Smooth muscle cell (in vitro differentiated cells): Measurements from ENCODE around the gene CCDC116. TPM values are rescaled to one million over a fixed set of nuclear protein-coding genes. Genes with fewer than 3 reads are reported as not detected.

ENCODE experiments used
- DNase-seq: peaks from one replicate; lab custom pipeline; 2025; ENCODE audit not compliant: unreplicated experiment; lab: John Stamatoyannopoulos, UW
- H2AFZ ChIP-seq: fragments of 200-600 bp; sonication (generic); 2 replicates; pipeline ENCODE4 v1.6.0; 2016; ENCODE audit warnings: antibody characterized with exemption, low read depth, mild to moderate bottlenecking
- H3F3A ChIP-seq: fragments of 200-600 bp; sonication (generic); 2 replicates; pipeline ENCODE4 v1.6.0; 2017; ENCODE audit warnings: antibody characterized with exemption, low read depth
- H3K27ac ChIP-seq: fragments of 200-600 bp; sonication (generic); 2 replicates; pipeline ENCODE4 v1.5.1; 2016; ENCODE audit warnings: low read depth, mild to moderate bottlenecking
- H3K27me3 ChIP-seq: fragments of 200-600 bp; sonication (generic); 2 replicates; pipeline ENCODE4 v1.6.1; 2016; ENCODE audit warnings: low read depth, mild to moderate bottlenecking
- H3K36me3 ChIP-seq: fragments of 200-600 bp; sonication (generic); 2 replicates; pipeline ENCODE4 v1.5.1; 2016; ENCODE audit warnings: low read depth
- H3K4me1 ChIP-seq: fragments of 200-600 bp; sonication (generic); 2 replicates; pipeline ENCODE4 v1.5.1; 2016; ENCODE audit warnings: low read depth
- H3K4me2 ChIP-seq: fragments of 200-600 bp; sonication (generic); 2 replicates; pipeline ENCODE4 v1.6.0; 2016; ENCODE audit warnings: mild to moderate bottlenecking
- H3K4me3 ChIP-seq: fragments of 200-600 bp; sonication (generic); 2 replicates; pipeline ENCODE4 v1.5.1; 2016; ENCODE audit warnings: mild to moderate bottlenecking
- H3K79me2 ChIP-seq: fragments of 200-600 bp; sonication (generic); 2 replicates; pipeline ENCODE4 v1.6.0; 2016; ENCODE audit warnings: low read depth, mild to moderate bottlenecking
- H3K9ac ChIP-seq: fragments of 200-600 bp; sonication (generic); 2 replicates; pipeline ENCODE4 v1.6.0; 2016; ENCODE audit warnings: low read depth
- H3K9me3 ChIP-seq: fragments of 200-600 bp; sonication (generic); replicated peaks from 2 replicates; pipeline ENCODE4 v1.5.1; 2016; ENCODE audit warnings: low read depth
- H4K20me1 ChIP-seq: fragments of 200-600 bp; sonication (generic); 2 replicates; pipeline ENCODE4 v1.6.0; 2016; ENCODE audit warnings: low read depth
- CTCF ChIP-seq: fragments of 200-600 bp; sonication (generic); IDR thresholded peaks from 2 replicates; pipeline ENCODE4 v1.5.1; 2017; ENCODE audit warnings: borderline replicate concordance, mild to moderate bottlenecking, antibody characterized with exemption; ENCODE audit not compliant: insufficient read depth, poor library complexity, severe bottlenecking
- WGBS: methylation state at CpG from one replicate; pipeline ENCODE4 v1.1.7; 2016; ENCODE audit warnings: low lambda C conversion rate; 5-methylcytosine and 5-hydroxymethylcytosine counted together
- polyA plus RNA-seq: library from polyadenylated mRNA; unstranded; fragments of >200 nt; fragmentation: Nextera tagmentation; extraction: Ambion mirVana; gene quantifications from 2 replicates; pipeline ENCODE4 v1.2.1, GENCODE V29; 2016
- total RNA-seq: library from RNA; depleted of rRNA; stranded (reverse); fragments of >200 nt; gene quantifications from 2 replicates; pipeline ENCODE4 v1.2.3, GENCODE V29; 2014

The CCDC116 gene
- total and polyA plus RNA-seq, 2 experiments from 2014 or later = 1.8 TPM; not detected in 1

- Histone ChIP-seq H3K27me3 (no peaks in the 10 kb centered on the region), H2AFZ (no peak overlapping the region), H3F3A (no peaks in the 10 kb centered on the region), H3K79me2 (no peaks in the 10 kb centered on the region), H3K9ac (no peak overlapping the region), H3K27ac (no peak overlapping the region), H3K4me3 (no peak overlapping the region), H4K20me1 (no peaks in the 10 kb centered on the region), H3K9me3 (no peaks in the 10 kb centered on the region), H3K36me3 (no peaks in the 10 kb centered on the region), H3K4me1 (peaks cover 7% of the 10 kb centered on the region), H3K4me2 (no peak overlapping the region)
- 89% methylated on average over 7 of the region's 7 CpGs for WGBS
- DNase-seq = no peak
- TF ChIP-seq CTCF = no peak
These were observed 27.4 kb downstream of the CCDC116 start for GRCh38 chr22:21659864-21660525.

GRCh38 chr22:21660904-21661303 lies 28.3 kb downstream of the CCDC116 start:
- no peaks in the 10 kb centered on the region for H3F3A ChIP-seq
- H3K4me1 ChIP-seq = peaks cover 13% of the 10 kb centered on the region
- H3K4me2 ChIP-seq = no peak overlapping the region
- TF ChIP-seq CTCF = no peak
- H3K27ac ChIP-seq = no peak overlapping the region
- 92% methylated on average over 7 of the region's 7 CpGs for WGBS
- no peak for DNase-seq
- no peaks in the 10 kb centered on the region for H3K36me3 ChIP-seq
- no peaks in the 10 kb centered on the region for H3K27me3 ChIP-seq
- no peaks in the 10 kb centered on the region for H3K9me3 ChIP-seq
- H3K9ac ChIP-seq = no peak overlapping the region
- H4K20me1 ChIP-seq = no peaks in the 10 kb centered on the region
- no peaks in the 10 kb centered on the region for H3K79me2 ChIP-seq
- H3K4me3 ChIP-seq = no peak overlapping the region
- H2AFZ ChIP-seq = no peak overlapping the region

- H4K20me1 ChIP-seq = no peaks in the 10 kb centered on the region
- H3K9me3 ChIP-seq = no peaks in the 10 kb centered on the region
- H3K4me2 ChIP-seq = no peak overlapping the region
- no peaks in the 10 kb centered on the region for H3K27me3 ChIP-seq
- no peak overlapping the region for H3K27ac ChIP-seq
- H3K36me3 ChIP-seq = no peaks in the 10 kb centered on the region
- TF ChIP-seq CTCF = no peak
- no peaks in the 10 kb centered on the region for H3F3A ChIP-seq
- H3K79me2 ChIP-seq = peaks cover 4% of the 10 kb centered on the region
- H3K4me3 ChIP-seq = no peak overlapping the region
- no peak overlapping the region for H3K9ac ChIP-seq
- 95% methylated on average over 5 of the region's 5 CpGs for WGBS
- no peak overlapping the region for H2AFZ ChIP-seq
- no peak for DNase-seq
- H3K4me1 ChIP-seq = peaks cover 13% of the 10 kb centered on the region
These were observed 29.4 kb downstream of the CCDC116 start for GRCh38 chr22:21661991-21662390.

DNA sequence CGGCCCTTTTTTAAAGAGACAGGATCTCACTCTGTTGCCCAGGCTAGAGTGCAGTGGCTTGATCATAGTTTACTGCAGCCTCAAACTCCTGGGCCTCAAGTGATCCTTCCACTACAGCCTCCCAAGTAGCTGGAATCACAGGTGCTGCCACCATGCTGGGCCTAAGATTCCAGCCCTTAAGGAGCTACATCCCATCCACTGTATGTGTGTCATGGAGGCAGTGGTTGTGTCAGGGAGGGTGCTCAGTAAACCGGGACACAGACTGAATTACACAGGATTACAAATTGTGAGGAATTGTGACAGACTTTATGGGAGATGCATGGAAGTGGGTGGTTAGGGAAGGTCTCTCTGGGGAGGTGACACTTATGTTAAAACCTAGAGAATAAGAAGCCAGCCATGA lies 31.2 kb downstream of the CCDC116 start:
- H4K20me1 ChIP-seq = no peaks in the 10 kb centered on the region
- no peak overlapping the region for H3K27ac ChIP-seq
- H3K9ac ChIP-seq = no peak overlapping the region
- no peaks in the 10 kb centered on the region for H3F3A ChIP-seq
- peaks cover 5% of the 10 kb centered on the region for H3K4me1 ChIP-seq
- no peak for TF ChIP-seq CTCF
- H3K4me2 ChIP-seq = no peak overlapping the region
- WGBS = 98% methylated on average over 2 of the region's 2 CpGs
- H2AFZ ChIP-seq = no peak overlapping the region
- no peaks in the 10 kb centered on the region for H3K27me3 ChIP-seq
- DNase-seq = no peak
- no peaks in the 10 kb centered on the region for H3K36me3 ChIP-seq
- H3K4me3 ChIP-seq = no peak overlapping the region
- no peaks in the 10 kb centered on the region for H3K9me3 ChIP-seq
- peaks cover 10% of the 10 kb centered on the region for H3K79me2 ChIP-seq
